M059J (cell line): ENCODE measurements around the gene WNT2B. TPM values are rescaled to one million over a fixed set of nuclear protein-coding genes. Genes with fewer than 3 reads are reported as not detected.

Source experiments
- DNase-seq: peaks from one replicate; pipeline ENCODE4 v3.0.0-alpha.2; 2012; ENCODE audit warnings: low read depth
- total RNA-seq: library from RNA; depleted of rRNA; stranded (reverse); fragments of >200 nt; shearing (Covaris generic); gene quantifications from 2 replicates; pipeline ENCODE4 v1.2.3, GENCODE V29; 2014

The WNT2B gene
- total RNA-seq, 1 experiment from 2014 or later: 0.02 TPM

DNA sequence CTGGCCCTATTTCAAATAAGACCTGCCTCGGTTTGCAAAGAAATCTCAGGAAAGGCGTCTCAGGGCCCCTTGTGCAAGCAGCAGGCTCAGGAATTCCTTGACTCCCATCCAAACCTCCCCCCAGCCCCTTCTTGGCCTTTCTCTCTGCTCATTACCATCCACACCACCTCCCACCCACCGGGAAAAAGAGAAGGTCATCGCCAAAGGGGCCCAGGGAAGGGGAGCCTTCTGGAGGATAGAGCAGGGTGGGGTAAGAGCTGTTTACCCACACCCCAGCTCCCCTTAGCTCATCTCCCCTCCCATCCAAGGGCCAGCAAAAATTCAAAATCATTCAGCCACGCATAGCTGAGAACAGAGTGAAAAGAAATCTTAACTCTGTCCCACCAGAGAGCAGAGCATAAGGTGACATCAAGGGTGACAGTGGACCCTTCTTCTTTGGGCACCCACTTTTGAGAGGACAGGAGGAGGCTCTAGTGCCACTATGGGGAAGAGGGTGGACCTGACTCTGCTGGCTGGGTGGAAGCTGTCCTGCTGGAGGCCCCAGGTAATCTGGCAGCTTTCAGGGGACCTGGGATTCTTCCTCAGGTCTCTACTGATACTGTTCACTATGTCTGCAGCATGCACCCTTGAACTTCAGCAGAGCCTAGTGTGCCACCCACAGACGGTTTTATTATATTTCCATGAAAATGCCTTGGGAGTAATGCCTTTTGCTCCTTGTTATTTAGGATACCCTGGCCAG lies 3.9 kb upstream of the WNT2B start:
- no peak for DNase-seq

DNA sequence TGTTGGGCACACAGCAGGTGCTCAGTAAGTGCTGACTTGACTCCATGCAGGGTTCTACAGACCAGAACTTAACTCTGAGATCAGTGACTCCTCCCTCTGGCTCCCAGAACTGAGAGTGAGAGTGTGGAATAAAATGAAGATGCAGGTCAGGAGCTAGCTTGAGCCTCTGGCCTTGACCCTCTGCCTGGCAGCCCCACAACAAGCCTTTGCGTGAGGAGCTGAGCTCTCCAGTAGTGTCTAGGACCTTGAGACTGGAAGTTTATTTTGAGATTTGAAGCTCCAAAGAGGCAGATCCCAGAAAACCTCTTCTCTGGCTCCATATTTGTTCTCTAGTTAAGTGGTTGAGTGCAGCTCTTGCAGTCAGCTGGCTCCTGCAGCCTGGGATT lies 3.4 kb upstream of the WNT2B start:
- DNase-seq: no peak

DNA sequence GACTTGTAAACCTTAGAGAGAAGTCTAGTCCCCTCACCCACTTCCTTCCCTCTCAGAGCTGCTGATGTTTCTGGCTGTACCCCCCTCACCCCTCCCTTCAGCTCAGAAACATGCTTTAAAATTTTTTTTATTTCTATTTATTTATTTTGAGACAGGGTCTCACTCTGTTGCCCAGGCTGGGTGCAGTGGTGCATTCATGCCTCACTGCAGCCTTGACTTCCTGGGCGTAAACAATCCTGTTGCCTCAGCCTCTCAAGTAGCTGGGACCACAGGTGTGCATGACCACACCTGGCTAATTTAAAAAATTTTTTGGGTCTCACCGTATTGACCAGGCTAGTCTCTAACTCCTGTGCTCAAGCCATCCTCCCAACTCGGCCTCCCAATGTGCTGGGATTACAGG lies 2.9 kb upstream of the WNT2B start:
- DNase-seq: no peak

DNA sequence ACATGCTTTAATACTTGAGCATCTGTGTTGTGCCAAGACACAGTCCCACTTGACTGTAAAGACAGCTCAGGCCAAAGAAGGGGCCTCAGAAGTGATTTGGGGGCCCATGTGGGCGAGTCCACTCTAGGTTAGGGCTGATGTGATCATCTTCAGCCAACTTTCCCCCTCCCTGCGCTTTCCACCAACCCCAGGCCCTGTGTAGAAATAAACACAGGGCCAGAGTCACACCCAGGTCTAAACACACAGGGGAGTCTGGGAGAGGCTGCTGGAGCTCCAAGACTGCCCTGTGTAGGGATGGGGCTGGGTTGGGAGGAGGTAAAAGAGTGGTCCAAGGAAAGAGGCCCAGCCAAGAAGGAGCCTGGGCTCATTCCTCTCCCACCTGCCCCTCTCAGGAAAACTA lies 2.5 kb upstream of the WNT2B start:
- no peak for DNase-seq

DNA sequence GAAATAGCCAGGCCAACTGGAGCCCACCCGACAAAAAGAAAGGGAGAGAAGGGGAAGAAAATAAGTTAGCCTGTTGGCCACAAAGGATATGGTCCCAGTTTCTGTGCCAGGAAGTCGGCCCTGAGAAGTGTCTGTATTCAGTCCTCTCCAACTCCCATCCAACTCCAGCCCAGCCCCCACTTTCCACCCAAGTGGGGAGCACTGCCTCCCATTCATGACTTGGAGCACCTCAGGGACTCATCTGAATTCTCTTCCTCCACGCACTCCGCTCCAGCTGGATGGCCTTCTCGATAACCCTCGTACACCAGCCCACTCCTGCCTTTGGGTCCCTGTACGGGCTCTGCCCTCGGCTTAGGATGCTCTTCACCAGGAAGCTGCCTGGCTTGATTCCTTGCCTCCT lies 2.0 kb upstream of the WNT2B start:
- DNase-seq: no peak

DNA sequence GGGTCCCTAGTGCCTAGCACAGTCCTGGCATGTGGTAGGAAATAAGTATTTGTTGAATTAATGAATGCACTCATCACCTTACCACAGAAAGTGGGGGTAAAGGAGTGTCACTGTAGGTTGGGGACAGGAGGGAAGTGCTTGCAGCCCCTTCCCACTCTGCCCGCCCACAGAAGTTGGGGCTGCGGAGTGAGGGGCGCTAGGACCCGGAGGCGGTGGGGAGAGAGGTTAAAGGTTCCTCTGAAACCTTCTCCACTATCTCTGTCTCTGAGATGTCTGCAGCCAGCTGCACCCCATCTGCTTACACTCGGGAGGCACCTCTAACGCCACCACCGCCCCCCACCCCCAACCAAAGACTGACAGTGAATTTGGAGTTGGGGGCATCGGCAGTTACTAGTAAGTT lies 1.4 kb upstream of the WNT2B start:
- no peak for DNase-seq

DNA sequence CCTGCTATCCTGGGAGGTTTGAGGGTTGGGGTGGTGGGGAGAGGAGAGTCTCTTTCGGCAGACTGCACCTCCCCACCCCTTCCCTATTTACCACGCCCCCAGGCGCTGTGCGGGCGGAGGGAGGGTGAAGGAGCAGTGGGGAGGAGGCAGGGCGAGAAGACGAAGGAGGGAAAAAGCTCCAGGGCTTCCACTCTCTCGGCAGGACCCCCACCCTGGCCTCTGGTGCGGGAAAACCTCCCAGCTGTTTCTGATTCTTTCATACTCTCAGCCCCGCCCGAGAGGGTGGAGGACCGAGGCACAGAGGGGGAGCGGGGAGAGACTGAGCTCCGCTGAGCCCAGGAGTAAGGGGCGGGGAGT lies 866 bp upstream of the WNT2B start:
- DNase-seq: no peak

DNA sequence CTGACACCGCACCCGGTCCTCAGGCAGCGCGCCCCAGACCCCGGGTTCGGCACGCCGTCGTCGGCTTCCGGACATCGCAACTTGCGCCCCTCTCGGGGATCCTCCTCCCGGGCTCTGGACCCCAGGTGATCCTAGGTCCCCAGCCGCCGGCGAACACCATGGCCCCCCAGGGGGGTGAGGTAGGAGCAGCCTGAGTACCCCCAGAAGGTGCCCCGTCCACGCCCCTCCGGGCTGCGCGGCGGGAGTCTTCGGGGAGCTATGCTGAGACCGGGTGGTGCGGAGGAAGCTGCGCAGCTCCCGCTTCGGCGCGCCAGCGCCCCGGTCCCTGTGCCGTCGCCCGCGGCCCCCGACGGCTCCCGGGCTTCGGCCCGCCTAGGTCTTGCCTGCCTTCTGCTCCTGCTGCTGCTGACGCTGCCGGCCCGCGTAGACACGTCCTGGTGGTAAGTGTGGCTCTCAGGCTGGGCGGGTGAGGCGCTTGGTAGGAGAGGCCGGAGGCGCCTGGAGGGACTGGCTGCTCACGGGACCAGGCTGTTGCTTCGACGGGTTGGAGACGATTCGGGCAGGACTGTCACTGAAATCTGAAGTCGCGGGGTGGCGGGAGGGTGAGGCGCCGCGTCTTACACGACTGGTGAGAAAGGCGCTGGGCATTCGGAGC lies 367 bp downstream of the WNT2B start:
- DNase-seq: no peak

DNA sequence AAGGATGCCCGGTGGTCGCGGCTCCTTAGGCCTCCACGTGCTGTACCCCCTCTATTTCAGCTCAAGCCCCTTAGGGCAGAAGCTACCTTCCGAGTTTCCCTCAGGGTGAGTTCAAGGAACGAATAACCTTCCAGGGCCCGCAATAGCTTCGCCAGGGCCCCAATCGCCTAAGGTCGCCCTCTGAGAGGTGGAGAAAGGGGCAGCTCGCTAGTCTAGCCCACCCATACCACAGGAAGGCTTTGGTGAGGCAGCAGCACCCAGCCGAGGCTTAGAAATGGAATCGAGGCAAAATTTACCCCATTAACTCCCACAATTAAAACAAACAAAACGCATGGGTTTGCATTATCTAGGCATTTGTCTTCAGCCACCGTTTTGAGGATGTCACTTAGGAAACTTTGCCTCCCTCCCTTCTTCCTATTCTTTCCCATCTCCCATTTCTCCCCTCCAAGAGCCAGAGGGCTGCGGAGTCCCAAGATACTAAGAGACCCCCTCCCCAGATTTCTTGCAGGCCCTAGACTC lies 954 bp downstream of the WNT2B start:
- DNase-seq: no peak

DNA sequence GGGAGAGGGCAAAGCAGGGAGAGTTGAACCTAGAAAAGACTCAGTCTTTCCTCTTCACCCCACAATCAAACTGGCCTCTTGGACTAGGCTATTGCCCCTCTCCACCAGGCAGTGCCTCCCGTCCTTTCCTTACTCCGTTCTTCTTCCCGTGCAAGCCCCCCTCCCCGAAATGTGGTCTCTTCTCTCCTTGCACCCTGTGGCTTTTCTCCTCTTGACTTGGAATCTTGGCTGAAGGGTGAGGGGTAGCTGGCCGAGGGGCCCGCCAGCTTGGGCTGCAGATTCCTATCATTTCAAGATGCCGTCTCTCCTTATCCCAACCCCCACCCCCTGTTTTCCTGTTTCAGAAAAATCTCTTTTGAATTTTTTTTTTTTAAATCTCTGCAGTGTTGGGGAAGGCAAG lies 1.6 kb downstream of the WNT2B start:
- no peak for DNase-seq

DNA sequence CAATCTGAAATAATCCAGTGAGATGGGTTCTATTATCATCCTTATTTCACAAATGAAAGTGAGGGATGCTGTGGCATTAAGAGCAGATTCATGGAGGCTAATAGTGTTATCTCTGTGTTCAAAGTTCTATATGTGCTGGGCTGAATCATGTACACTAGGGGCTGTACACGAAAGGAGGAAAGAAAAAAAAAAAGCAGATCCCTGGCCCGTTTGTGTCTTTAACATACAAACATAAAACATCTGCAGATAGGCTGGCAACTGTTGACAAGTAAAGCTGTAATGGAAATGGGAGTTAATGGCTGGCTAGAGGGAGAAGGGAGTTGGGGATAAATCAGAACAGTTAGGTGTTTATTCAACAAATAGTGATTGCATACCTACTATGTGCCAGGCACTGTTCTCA lies 3.1 kb downstream of the WNT2B start:
- DNase-seq: no peak

DNA sequence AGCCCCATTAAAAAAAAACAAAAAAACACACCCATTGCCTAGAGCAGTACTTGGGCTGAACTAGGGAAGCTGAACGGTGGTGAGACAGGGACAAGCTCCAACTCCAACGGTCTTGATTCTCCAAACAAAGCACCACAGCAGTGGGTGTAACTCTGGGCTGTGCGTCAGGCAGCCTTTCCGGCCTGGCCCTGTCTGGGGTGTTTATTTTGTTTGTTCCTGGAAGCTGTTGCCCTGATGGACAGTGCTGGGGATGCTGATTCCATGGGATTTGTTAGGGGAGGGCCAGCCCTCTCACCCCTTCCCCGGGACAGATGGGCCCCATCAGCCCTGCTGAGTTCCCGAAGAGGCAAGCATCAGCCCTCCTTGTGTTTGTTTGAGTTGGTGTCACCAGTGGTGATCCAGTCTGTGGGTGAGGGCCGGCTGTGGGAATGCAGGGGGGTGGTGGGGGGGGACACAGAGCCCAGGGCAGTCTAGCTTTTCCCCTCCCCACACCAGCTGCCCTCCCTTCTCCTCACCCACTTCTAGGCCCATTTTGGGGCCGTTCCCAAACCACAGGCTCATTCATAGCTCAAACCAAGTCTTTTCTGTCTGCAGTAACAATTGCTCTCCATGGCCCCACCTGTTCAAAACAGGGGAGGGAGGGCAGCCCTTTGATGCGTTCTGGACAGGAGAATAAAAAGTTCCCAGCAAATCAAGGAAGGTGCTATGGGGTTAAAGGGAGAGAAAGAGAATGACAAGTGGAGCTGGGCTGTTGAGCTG lies 4.5 kb downstream of the WNT2B start:
- DNase-seq: no peak

DNA sequence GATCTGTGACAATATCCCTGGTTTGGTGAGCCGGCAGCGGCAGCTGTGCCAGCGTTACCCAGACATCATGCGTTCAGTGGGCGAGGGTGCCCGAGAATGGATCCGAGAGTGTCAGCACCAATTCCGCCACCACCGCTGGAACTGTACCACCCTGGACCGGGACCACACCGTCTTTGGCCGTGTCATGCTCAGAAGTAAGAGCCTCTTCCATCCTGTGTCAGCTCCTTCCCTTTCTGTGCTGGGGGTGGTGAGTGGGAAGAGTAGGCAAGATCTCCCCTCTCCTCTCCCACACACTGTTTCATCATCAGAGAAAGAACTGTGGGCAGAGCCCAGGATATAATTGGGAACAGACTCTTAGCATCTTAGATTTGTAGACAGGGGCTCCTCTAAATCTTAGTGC lies 6.1 kb downstream of the WNT2B start:
- DNase-seq: no peak

DNA sequence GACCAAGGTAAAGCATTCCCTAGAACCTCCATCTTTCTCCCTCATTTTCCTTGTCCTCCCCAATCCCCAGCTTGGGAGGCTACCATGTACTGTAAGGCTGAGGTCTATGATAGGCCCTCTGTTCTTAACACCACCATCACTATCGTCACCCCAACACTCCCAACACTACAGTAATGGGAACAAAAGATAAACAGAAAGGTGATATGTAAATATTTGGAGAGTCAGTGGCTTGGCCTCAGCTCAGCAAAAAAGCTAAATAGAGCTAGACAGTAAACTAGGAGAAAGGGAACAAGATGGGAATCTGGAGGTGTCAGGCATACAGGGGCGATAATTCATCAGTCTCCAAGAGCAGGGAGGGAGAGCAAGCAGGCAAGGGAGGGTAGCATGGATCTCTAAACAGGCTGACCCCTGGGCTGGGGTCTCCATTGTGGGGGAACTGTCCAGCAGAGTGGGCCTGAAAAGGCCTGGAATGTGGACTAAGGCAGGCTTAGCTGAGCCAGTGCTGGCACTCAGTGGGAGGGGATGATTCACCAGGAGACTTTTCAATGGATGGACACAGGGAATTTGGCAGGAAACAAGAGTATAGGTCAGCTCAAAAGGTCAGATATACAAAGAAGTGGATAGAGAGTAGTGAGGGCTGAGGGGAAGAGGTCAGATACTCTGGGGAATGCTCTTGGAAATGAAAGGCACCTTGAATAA lies 6.7 kb downstream of the WNT2B start:
- DNase-seq: peak; percentile 80

DNA sequence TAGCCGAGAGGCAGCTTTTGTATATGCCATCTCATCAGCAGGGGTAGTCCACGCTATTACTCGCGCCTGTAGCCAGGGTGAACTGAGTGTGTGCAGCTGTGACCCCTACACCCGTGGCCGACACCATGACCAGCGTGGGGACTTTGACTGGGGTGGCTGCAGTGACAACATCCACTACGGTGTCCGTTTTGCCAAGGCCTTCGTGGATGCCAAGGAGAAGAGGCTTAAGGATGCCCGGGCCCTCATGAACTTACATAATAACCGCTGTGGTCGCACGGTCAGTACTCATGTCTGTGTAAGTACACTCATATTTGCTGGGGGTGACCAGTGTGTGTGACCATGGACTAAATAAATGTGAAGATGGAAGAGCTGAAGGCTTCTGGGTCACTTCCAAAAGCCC lies 7.4 kb downstream of the WNT2B start:
- no peak for DNase-seq

DNA sequence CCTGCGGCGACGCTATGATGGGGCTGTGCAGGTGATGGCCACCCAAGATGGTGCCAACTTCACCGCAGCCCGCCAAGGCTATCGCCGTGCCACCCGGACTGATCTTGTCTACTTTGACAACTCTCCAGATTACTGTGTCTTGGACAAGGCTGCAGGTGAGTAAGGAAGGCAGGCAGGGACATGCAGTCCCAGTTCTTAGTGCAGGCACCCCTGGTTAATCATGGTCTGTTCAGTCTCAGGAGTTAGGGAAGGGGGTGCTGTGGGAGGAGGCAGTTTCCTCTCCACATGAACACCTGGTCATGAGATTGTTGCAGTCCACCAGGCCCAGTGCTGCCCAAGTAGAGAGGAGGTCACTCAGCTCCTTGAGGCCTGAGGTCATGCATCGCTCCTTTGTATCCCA lies 8.5 kb downstream of the WNT2B start:
- no peak for DNase-seq

DNA sequence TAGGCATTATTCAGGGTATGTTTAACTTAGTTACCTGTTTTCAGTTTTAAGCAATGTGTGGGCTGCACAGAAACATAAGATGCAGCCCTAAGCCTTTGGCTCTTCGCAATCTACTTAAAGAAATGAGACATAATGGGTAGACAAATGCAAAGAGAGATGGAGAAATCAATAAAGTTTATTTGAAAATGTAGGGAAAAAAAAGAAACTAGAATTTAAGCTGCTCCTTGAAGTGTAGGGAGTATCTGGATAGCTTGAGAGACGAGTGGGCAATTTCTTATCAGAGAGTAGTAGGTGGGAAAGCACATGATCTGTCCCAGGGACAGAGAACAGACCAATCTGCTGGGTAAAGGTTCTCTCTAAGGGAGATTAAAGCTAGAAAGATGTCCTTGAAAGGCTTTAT lies 8.9 kb downstream of the WNT2B start:
- DNase-seq: no peak

DNA sequence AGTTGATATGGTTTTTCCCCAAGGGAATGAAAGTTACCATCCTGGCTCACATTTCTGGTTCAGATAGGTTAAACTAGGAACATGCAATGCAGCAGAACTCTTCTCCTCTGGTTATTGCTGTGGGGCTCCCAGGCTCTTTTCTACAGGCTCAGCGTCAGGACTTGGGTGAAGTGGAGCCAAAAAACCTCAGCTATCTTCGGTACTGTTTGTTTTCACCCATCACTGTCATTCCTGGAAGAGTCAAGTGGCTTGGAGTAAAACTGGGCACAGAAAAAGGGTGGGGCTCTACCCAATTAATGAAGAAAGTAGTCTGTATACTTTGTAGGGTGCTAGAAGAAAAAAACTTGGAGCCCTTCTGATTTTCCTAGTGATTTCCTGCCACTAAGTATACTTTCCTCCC lies 9.4 kb downstream of the WNT2B start:
- no peak for DNase-seq

DNA sequence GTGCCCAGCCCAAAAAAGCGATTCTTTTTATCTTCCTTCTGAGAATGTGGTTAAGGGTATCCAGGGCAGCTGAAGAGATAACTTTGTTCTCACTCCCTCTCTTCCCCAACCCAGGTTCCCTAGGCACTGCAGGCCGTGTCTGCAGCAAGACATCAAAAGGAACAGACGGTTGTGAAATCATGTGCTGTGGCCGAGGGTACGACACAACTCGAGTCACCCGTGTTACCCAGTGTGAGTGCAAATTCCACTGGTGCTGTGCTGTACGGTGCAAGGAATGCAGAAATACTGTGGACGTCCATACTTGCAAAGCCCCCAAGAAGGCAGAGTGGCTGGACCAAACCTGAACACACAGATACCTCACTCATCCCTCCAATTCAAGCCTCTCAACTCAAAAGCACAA lies 11.4 kb downstream of the WNT2B start:
- no peak for DNase-seq

DNA sequence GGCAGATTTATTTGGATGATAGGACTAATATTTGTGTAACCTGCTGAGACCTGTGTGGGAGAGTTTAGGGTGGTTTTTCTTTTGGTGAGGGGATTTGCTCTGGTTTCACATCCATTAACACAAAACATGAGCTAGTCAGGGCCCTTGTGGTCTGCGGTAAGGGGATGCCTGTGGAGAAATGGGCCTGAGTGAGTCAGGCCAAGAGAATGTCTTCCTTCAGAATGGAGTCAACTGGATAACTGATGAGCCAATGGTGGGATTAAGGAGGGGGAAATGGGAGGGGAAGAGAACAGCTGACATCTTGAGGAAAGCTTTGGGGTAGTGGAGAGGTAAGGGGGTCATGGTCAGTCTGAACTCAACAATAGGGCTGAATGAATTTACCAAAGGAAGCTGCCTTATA lies 13.9 kb downstream of the WNT2B start:
- DNase-seq: peak; percentile 96

DNA sequence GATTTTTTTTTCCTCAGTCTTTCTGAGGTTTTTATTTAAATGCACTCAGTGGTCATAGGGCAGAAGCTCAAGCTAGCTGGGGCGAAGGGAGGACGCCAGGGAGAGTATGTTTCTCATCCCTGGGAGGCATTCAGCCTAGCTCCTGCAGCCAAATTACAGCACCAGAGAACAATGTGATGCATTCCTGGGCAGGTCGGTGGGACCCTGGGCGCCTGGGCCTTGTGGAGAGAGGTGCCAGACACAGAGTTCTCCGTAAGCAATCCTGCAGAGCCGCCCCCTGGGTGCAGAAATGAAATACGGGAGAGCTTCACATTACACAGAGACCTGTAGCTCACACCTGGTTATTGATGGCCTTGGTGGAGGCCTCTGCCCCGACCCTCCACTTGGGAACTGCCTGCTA lies 15.5 kb downstream of the WNT2B start:
- DNase-seq: peak; percentile 33

DNA sequence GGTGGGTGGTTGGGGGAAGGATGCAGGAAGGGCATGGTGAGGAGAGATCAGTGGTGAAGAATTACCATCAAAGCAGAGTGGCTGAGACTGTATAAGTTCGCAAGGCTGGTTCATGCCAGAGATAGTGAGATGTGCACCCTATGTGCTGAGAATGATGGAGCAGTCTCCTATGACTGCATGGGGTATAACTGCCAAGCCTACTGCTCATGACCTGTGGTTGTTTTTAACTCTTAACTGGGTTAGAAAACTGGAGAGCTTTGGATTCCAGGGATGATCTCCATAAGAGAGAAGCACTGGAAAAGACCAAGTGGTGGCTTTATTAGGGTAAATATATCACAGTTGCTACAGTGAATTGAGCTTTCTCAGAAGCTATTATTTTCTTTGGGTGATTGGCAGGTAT lies 16.2 kb downstream of the WNT2B start:
- no peak for DNase-seq
